ENCODE measurements around the gene GRIA3. TPM values are rescaled to one million over a fixed set of nuclear protein-coding genes. Genes with fewer than 3 reads are reported as not detected.

The GRIA3 gene
- total RNA-seq, 1 experiment from 2014 or later, result 1.4 TPM

DNA sequence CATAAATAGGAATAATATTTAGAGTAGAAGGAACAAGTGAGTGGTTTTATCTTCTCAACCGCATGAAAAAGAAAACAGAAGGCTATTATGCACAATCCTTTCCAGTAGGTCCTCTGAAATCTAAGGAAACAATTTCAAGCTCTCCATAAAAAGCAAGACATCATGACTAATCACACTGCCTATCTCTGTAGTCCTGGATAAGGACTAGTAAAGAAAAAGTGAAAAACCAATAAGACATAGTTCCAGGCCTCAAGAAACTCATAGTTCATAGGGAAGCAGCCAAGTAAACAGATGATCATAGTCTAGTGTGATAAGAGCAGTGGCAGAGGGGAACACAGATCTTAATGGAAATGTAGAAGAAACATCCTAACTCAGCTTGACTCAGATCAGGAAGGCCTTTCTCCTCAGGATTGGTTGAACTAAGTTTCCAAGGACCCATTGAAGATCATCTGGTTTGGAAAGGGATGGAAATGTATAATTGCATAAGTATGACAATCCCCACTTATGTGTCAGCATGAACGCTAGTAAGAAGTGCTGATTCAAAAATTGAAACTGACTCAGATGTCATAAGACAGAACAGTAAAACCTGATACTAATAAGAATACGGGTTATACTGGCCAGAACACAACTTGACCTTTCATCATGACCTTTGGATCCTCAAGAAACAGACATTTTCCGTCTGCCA lies 155.3 kb downstream of the GRIA3 start:
- H3K23ac ChIP-seq (ENCODE audit: insufficient read length, low read depth, low read length), result no peak overlapping the region
- no peak overlapping the region for H3K14ac ChIP-seq (ENCODE audit: insufficient read depth, low read length)
- no peak overlapping the region for H2BK120ac ChIP-seq (ENCODE audit: low read depth, low read length, poor library complexity, severe bottlenecking)
- no peak overlapping the region for H3K4ac ChIP-seq (ENCODE audit: low read depth, low read length)
- H2BK12ac ChIP-seq (ENCODE audit: insufficient read length, low read depth, low read length), result no peak overlapping the region
- no CpG with 5 or more reads among the region's 4 CpGs for WGBS (ENCODE audit: extremely low coverage, insufficient read length, low lambda C conversion rate)
- H3K4me1 ChIP-seq (ENCODE audit: insufficient read depth, low read length), result no peaks in the 10 kb centered on the region
- H4K5ac ChIP-seq (ENCODE audit: insufficient read length, low read depth, low read length), result no peak overlapping the region
- no peak overlapping the region for H4K91ac ChIP-seq (ENCODE audit: insufficient read length, low read depth, low read length)
- H3K27me3 Mint-ChIP-seq (ENCODE audit: low read depth), result no peaks in the 10 kb centered on the region
- no peak overlapping the region for H2AFZ ChIP-seq (ENCODE audit: low read length)
- no peak overlapping the region for H3K27ac ChIP-seq (ENCODE audit: insufficient read length, low read depth, low read length)
- peaks cover 0 to 2% (median 0%) of the 10 kb centered on the region in 3 experiments; a peak in 1 of 7 replicates for H3K36me3 Mint-ChIP-seq (ENCODE audit: insufficient read depth in 1 of 3, low read depth in 3 of 3)
- no peaks in the 10 kb centered on the region for H3K79me2 ChIP-seq (ENCODE audit: insufficient read depth, low read length)
- H3K4me3 Mint-ChIP-seq, result no peak overlapping the region
- H3K9me3 ChIP-seq (ENCODE audit: control insufficient read depth, low read depth, low read length), result peaks cover 26% of the 10 kb centered on the region
- TF ChIP-seq, protein P1, sequence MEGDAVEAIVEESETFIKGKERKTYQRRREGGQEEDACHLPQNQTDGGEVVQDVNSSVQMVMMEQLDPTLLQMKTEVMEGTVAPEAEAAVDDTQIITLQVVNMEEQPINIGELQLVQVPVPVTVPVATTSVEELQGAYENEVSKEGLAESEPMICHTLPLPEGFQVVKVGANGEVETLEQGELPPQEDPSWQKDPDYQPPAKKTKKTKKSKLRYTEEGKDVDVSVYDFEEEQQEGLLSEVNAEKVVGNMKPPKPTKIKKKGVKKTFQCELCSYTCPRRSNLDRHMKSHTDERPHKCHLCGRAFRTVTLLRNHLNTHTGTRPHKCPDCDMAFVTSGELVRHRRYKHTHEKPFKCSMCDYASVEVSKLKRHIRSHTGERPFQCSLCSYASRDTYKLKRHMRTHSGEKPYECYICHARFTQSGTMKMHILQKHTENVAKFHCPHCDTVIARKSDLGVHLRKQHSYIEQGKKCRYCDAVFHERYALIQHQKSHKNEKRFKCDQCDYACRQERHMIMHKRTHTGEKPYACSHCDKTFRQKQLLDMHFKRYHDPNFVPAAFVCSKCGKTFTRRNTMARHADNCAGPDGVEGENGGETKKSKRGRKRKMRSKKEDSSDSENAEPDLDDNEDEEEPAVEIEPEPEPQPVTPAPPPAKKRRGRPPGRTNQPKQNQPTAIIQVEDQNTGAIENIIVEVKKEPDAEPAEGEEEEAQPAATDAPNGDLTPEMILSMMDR (conservative IDR thresholded peaks at IDR 0.05), result no peak
- no peak overlapping the region for H3K4me2 ChIP-seq (ENCODE audit: insufficient read depth, insufficient read length, low read length)
- H2BK20ac ChIP-seq (ENCODE audit: low read depth, low read length, poor library complexity, severe bottlenecking), result no peak overlapping the region
- H2AK5ac ChIP-seq (ENCODE audit: insufficient read length, low read length), result no peak overlapping the region
- H3K56ac ChIP-seq (ENCODE audit: insufficient read length, low read depth, low read length), result no peak overlapping the region
- H2BK5ac ChIP-seq (ENCODE audit: insufficient read length, low read length), result no peak overlapping the region
- no peaks in the 10 kb centered on the region for H3K27me3 ChIP-seq (ENCODE audit: insufficient read depth, low read length)
- H3T11ph ChIP-seq (ENCODE audit: low read length), result no peak overlapping the region
- peaks cover 4 to 17% of the 10 kb centered on the region in 2 experiments; a peak in 3 of 4 replicates for H3K4me1 Mint-ChIP-seq
- no peaks in the 10 kb centered on the region for H3K23me2 ChIP-seq (ENCODE audit: insufficient read length, low read depth, low read length, poor library complexity, severe bottlenecking)
- no peak overlapping the region for H2BK15ac ChIP-seq (ENCODE audit: low read depth, low read length)
- no peaks in the 10 kb centered on the region for H4K20me1 ChIP-seq (ENCODE audit: control insufficient read depth, insufficient read depth, insufficient read length)
- H3K9ac ChIP-seq (ENCODE audit: extremely low read depth, insufficient read length, low read length), result no peak overlapping the region
- H3K27ac Mint-ChIP-seq, result no peak overlapping the region
- peaks cover 0 to 42% of the 10 kb centered on the region in 2 experiments; a peak in 3 of 5 replicates for H3K9me3 Mint-ChIP-seq
- no peak for DNase-seq
- H4K8ac ChIP-seq (replicated peaks; ENCODE audit: insufficient read length, low read depth, low read length), result no peak overlapping the region
- no peak overlapping the region for H3K18ac ChIP-seq (ENCODE audit: insufficient read length, low read depth, low read length)
- no peaks in the 10 kb centered on the region for H3K79me1 ChIP-seq (ENCODE audit: insufficient read depth, low read depth, low read length, poor library complexity, severe bottlenecking)

All from H9 (cell line).